Measurements from ENCODE around the gene NOL9.

NOL9 gene

DNA sequence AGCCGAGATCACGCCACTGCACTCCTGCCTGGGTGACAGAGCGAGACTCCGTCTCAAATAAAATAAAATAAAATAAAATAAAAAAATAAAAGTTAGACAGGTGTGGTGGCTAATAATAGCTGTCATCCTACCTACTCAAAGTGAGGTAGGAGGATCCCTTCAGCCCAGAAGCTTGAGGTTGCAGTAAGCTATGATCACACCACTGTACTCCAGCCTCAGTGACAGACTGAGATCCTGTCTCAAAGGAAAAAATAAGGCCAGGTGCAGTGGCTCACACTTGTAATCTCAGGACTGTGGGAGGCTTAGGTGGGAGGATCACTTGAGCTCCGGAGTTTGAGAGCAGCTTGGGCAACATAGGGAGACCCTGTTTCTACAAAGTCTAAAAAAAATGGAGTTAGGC, 18.0 kb downstream of the NOL9 start:
- no peak for DNase-seq (ENCODE audit: low read depth, low spot score)
- no peak overlapping the region for H3K4me3 ChIP-seq (ENCODE audit: low read depth, low read length)
- in situ Hi-C loops (cut with HindIII; ENCODE audit: low sequenced_read_pairs): no loop called here
- TF ChIP-seq, protein P1, sequence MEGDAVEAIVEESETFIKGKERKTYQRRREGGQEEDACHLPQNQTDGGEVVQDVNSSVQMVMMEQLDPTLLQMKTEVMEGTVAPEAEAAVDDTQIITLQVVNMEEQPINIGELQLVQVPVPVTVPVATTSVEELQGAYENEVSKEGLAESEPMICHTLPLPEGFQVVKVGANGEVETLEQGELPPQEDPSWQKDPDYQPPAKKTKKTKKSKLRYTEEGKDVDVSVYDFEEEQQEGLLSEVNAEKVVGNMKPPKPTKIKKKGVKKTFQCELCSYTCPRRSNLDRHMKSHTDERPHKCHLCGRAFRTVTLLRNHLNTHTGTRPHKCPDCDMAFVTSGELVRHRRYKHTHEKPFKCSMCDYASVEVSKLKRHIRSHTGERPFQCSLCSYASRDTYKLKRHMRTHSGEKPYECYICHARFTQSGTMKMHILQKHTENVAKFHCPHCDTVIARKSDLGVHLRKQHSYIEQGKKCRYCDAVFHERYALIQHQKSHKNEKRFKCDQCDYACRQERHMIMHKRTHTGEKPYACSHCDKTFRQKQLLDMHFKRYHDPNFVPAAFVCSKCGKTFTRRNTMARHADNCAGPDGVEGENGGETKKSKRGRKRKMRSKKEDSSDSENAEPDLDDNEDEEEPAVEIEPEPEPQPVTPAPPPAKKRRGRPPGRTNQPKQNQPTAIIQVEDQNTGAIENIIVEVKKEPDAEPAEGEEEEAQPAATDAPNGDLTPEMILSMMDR (IDR thresholded peaks at IDR 0.05; ENCODE audit: low read depth, low read length): no peak

DNA sequence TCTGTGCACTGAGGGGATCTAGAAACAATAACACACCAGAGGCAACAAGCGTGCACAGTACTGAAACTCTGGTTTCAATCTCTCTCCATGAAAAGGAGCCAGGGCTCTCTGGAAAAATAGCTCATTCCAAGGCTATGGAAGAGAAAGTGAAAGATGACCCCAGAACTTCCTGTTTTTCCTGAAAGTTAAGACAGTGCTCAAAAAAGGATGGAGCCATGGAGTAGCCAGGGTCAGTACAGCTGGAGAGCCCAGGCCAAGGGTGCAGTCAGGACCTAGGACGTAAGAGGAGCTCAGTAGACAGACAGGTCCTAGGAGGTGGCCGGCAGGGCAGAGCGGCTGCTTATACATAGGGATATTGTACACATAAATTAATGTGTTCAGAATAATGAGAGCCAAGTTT, 19.1 kb downstream of the NOL9 start:
- in situ Hi-C loops (cut with HindIII; ENCODE audit: low sequenced_read_pairs): no loop called here
- DNase-seq (ENCODE audit: low read depth, low spot score): no peak
- TF ChIP-seq, protein P1 (IDR thresholded peaks at IDR 0.05; ENCODE audit: low read depth, low read length): no peak
- H3K4me3 ChIP-seq (ENCODE audit: low read depth, low read length): no peak overlapping the region

DNA sequence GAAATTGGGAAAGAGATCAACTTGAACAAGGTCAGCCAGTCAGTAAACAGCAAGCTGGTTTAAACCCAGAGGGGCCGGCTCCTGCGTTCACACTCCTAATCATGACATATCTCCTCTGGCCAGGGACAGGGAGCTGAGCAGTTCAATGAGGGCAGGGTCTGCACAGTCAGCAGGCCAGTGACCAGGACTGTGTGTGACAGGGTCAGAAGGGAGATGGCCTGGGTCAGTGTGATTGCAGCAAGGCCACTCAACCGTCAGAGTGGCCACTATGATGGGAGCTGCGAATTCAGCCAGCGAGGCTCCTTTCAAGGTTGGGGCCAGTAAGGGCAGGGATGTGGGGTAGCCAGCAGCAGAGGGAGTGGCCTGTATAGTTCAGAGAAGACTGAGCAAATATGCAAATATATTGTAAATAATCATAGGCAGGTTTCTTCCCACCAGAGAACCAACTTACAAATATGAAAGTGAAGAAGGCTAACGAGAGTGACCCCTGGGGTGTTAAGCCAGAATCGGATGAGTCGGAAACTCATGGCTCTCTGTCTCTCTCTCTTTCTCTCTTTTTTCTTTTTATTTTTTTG, 20.0 kb downstream of the NOL9 start:
- TF ChIP-seq, protein P1 (IDR thresholded peaks at IDR 0.05; ENCODE audit: low read depth, low read length): no peak

DNA sequence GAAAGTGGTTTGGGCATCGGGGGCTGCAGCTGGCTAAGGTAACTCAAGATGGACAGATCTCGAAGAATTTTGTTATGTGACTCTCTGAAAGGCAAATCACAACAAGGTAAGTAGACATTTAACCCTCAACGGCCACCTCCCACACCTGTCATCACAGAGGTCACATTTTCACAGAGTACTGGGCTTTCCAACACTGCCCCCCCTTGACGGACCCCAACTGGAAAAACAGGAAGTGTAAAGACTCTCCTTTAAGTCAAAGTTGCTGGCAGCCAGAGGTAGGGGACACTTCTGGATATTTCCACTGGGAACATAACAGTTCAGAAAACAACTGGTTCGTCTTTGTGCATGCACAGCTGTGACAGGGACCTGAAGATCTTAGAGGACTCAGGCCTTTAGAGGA, 22.3 kb downstream of the NOL9 start:
- no peak for DNase-seq (ENCODE audit: low read depth, low spot score)
- no peak overlapping the region for H3K4me3 ChIP-seq (ENCODE audit: low read depth, low read length)
- in situ Hi-C loops (cut with HindIII; ENCODE audit: low sequenced_read_pairs): no loop called here
- TF ChIP-seq, protein P1 (IDR thresholded peaks at IDR 0.05; ENCODE audit: low read depth, low read length): no peak

More for the DNA sequence above, 20.0 kb downstream of the NOL9 start:
- H3K4me3 ChIP-seq (ENCODE audit: low read depth, low read length): no peak overlapping the region
- no peak for DNase-seq (ENCODE audit: low read depth, low spot score)
- in situ Hi-C loops (cut with HindIII; ENCODE audit: low sequenced_read_pairs): no loop called here

DNA sequence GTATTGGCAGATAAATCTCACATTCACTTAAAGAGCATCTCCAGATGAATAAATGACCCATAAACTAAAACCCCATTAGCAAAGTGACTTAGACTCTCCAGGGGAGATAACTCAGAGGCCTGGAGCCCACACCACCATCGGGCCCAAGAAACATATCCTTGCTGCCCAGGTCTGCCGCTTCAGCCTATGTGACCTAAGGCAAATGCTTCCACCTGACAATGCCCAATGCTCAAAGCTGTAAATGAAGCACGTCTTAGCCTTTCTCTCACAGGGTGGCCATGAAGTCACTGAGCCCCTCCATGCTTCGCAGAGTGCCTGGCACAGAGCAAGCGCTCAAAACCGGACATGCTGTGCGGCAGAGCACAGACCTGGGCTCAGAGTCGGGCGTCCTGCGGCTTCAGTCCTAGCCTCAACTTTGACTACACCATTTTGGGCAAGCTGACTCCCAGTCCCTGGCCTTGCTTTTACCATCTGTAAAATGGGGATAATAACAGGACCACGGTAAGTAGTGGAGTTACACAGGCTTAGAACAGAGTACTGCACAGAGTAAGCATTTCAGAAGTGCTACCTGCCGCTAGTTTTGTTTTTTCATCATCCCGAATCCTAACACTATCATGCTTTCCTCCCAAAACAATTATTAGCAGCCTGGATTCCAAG, 23.7 kb downstream of the NOL9 start:
- H3K4me3 ChIP-seq (ENCODE audit: low read depth, low read length): no peak overlapping the region
- TF ChIP-seq, protein P1 (IDR thresholded peaks at IDR 0.05; ENCODE audit: low read depth, low read length): no peak
- DNase-seq (ENCODE audit: low read depth, low spot score): no peak
- in situ Hi-C loops (cut with HindIII; ENCODE audit: low sequenced_read_pairs): no loop called here

DNA sequence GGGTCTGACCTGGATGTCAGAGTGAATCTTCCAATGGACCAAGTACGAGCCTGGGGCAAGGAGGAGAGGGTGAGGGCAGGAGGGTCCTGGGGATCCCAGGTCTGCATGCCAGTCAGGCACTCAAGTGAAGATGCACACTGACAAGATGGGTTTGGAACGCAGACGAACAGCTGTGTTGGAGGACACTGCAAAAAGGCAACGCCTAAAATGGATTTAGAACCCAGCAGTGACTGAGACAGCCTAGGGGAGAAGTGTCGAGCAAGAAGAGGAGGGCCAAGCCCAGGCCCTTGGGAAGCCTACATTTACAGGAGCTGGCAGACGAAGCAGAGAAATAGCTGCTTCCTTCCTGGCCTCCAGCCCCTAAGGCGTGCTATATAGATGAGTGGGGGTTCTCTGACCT, 25.8 kb downstream of the NOL9 start:
- TF ChIP-seq, protein P1 (IDR thresholded peaks at IDR 0.05; ENCODE audit: low read depth, low read length): no peak
- in situ Hi-C loops (cut with HindIII; ENCODE audit: low sequenced_read_pairs): no loop called here
- DNase-seq (ENCODE audit: low read depth, low spot score): no peak
- H3K4me3 ChIP-seq (ENCODE audit: low read depth, low read length): no peak overlapping the region
